ENCODE results near the gene TFF2. TPM values are rescaled to one million over a fixed set of nuclear protein-coding genes. Genes with fewer than 3 reads are reported as not detected.

TFF2 gene
- total RNA-seq, 2 experiments from 2014 or later: not detected

DNA sequence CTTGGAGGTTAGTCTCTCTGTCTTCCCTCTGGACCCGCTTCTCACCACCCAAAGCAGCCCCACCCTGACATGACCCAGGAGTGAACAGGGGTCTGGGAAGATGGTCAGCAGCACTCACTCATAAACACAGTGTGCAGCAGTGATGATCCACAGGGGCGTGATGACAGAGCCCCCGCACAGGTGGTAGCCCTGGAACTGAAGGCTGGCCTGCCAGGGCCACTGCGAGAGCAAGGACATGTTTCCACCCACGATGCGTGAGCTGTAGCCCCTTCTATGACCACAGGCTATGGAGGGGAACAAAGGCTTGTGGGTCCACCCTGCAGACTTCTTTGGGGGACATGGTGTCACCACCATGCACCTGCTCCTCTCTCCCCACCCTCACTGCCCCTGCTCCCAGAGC lies 32.1 kb upstream of the TFF2 start:
- Mint-ChIP-seq H3K27me3 (ENCODE audit: low read depth) (no peaks in the 10 kb centered on the region), H3K9me3 (ENCODE audit: insufficient read depth) (peaks cover 8% of the 10 kb centered on the region), H3K4me1 (ENCODE audit: low read depth) (peaks cover 38% of the 10 kb centered on the region), H3K36me3 (ENCODE audit: low read depth) (peaks cover 39% of the 10 kb centered on the region), H3K27ac (peak overlapping the region; percentile 43), H3K4me3 (no peak overlapping the region)
- ChIA-PET POLR2A (interaction anchor here (1.1 to 2.1 kb wide), 2 partner anchors 22 to 30 kb away, joined by 3 to 4 read pairs; no protein-coding TSS in a partner anchor), CTCF (interaction anchor here (1.5 to 3.2 kb wide), 4 partner anchors 10 to 55 kb away, joined by 4 to 16 read pairs (median 7); no protein-coding TSS in a partner anchor)
- no peak for ATAC-seq
- DNase-seq: no peak

DNA sequence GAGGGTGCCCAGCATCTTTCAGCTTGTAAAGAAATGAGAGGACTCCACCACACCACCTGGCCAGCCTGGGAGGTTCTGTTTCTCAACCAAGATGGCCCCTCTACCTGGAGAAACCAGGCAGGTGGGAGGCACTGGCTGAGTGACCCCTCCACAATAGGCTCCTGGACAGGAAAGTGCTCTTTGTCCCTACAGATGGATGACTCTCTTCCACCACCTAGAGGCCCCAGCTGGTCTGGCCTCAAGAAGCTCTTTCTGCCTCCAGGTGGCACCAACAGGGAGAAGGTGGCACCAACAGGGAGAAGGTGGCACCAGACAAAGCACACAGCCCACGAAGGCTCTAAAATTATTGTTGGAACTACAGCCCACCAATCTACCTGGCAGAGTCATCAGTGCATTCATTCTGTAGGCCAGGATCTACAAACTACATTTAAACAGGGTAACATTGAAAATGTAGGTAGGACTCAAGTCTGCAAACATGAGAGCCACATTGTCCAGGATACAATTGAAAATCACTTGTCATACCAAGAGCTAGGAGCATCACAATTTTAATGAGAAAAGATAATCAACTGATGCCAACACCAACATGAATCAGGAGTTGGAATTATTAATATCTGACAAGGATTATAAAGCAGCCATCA lies 30.7 kb upstream of the TFF2 start:
- peak; percentile 58 for ATAC-seq
- Mint-ChIP-seq H3K4me3 (no peak overlapping the region), H3K4me1 (ENCODE audit: low read depth) (peaks cover 25% of the 10 kb centered on the region), H3K9me3 (ENCODE audit: insufficient read depth) (peaks cover 8% of the 10 kb centered on the region), H3K27ac (no peak overlapping the region), H3K27me3 (ENCODE audit: low read depth) (no peaks in the 10 kb centered on the region), H3K36me3 (ENCODE audit: low read depth) (peaks cover 28% of the 10 kb centered on the region)
- POLR2A ChIA-PET: interaction anchor here (1.3 kb wide), 1 partner anchor 22 kb away, joined by 10 read pairs; the partner anchor contains the start of gene UBASH3A
- peak; percentile 45 for DNase-seq
- CTCF ChIA-PET: interaction anchor here (0.6 to 3.2 kb wide), 25 partner anchors 11 to 264 kb away, joined by 3 to 35 read pairs (median 4); partner anchors contain the start of genes TFF1 and UBASH3A

DNA sequence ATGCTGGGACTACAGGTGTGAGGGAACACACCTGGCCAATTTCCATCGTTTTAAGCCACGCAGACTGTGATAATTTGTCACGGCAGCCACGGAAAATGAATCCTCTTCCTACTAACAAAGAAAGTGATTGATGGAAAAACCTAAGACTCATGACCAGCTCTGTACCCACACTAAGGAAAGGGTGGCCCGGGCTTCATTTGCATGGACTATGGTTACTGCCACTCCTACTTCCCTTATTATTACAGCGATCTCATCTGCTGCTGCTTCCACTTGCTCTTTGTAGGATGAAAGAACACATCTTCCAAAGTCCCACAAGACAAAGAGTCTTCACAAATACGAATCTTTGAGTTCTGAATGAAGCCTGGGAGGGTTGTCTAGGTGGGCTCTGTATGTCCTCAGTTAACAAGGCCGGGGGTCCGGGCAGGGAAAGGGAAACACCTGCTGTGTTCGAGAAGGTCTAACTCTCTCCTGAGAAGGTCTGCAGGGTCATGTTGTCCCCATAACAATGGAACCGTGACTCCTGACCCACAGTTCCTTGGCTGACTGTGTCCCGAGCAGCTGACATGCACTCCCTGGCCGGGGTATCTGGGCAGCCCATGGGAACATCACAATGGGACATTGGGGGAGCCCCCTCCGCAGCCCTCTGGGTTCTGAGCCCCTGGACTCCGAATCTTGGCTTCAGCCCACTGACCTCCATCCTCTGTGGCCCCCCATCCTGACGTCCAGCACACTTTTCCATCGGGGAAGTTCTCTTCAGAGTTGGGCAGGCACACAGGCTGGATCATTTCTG lies 28.8 kb upstream of the TFF2 start:
- no peak overlapping the region for H3K27ac Mint-ChIP-seq

DNA sequence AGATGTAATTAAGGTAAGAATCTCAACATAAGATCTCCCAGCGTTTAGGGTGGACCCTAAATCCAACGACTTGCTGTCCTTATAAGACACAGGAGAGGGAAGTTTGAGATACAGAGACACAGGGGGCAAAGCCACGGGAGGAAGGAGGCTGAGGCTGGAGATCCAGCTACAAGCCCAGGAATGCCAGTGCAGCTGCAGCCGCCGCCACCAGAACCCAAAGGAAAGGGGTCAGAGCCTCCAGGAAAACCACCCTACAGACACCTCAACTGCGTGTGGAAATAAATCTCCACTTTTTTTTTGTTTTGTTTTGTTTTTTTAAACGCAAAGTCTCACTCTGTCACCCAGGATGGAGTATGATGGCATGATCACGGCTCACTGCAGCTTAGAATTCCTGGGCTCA lies 27.6 kb upstream of the TFF2 start:
- POLR2A ChIA-PET: interaction anchor here (0.9 to 1.1 kb wide), 2 partner anchors 14 to 25 kb away, joined by 3 read pairs; partner anchors contain the start of gene UBASH3A
- CTCF ChIA-PET: interaction anchor here (0.9 kb wide), 1 partner anchor 69 kb away, joined by 3 read pairs; no protein-coding TSS in a partner anchor
- no peak for DNase-seq
- ATAC-seq: no peak
- Mint-ChIP-seq H3K9me3 (ENCODE audit: insufficient read depth) (peaks cover 8% of the 10 kb centered on the region), H3K4me1 (ENCODE audit: low read depth) (peaks cover 20% of the 10 kb centered on the region), H3K4me3 (no peak overlapping the region), H3K27ac (no peak overlapping the region), H3K36me3 (ENCODE audit: low read depth) (peaks cover 15% of the 10 kb centered on the region), H3K27me3 (ENCODE audit: low read depth) (no peaks in the 10 kb centered on the region)

More for the DNA sequence above, 28.8 kb upstream of the TFF2 start:
- H3K36me3 Mint-ChIP-seq (ENCODE audit: low read depth): peaks cover 23% of the 10 kb centered on the region
- H3K4me1 Mint-ChIP-seq (ENCODE audit: low read depth): peaks cover 16% of the 10 kb centered on the region
- peaks cover 8% of the 10 kb centered on the region for H3K9me3 Mint-ChIP-seq (ENCODE audit: insufficient read depth)
- H3K27me3 Mint-ChIP-seq (ENCODE audit: low read depth): no peaks in the 10 kb centered on the region
- POLR2A ChIA-PET: no interaction called here
- DNase-seq: no peak
- no peak for ATAC-seq
- CTCF ChIA-PET: interaction anchor here (1.8 to 3.2 kb wide), 2 partner anchors 13 to 19 kb away, joined by 6 to 16 read pairs; no protein-coding TSS in a partner anchor
- H3K4me3 Mint-ChIP-seq: no peak overlapping the region

- ChIA-PET CTCF (interaction anchor here (0.9 kb wide), 1 partner anchor 68 kb away, joined by 3 read pairs; no protein-coding TSS in a partner anchor), POLR2A (interaction anchor here (0.6 to 1.1 kb wide), 3 partner anchors 15 to 26 kb away, joined by 3 read pairs; partner anchors contain the start of gene UBASH3A)
- no peak for DNase-seq
- H3K27ac Mint-ChIP-seq: no peak overlapping the region
- no peak for ATAC-seq
- no peak overlapping the region for H3K4me3 Mint-ChIP-seq
- H3K36me3 Mint-ChIP-seq (ENCODE audit: low read depth): peaks cover 15% of the 10 kb centered on the region
- H3K27me3 Mint-ChIP-seq (ENCODE audit: low read depth): no peaks in the 10 kb centered on the region
- H3K9me3 Mint-ChIP-seq (ENCODE audit: insufficient read depth): peaks cover 8% of the 10 kb centered on the region
- H3K4me1 Mint-ChIP-seq (ENCODE audit: low read depth): peaks cover 24% of the 10 kb centered on the region
These were observed 27.2 kb upstream of the TFF2 start for GRCh38 chr21:42377951-42378340.

DNA sequence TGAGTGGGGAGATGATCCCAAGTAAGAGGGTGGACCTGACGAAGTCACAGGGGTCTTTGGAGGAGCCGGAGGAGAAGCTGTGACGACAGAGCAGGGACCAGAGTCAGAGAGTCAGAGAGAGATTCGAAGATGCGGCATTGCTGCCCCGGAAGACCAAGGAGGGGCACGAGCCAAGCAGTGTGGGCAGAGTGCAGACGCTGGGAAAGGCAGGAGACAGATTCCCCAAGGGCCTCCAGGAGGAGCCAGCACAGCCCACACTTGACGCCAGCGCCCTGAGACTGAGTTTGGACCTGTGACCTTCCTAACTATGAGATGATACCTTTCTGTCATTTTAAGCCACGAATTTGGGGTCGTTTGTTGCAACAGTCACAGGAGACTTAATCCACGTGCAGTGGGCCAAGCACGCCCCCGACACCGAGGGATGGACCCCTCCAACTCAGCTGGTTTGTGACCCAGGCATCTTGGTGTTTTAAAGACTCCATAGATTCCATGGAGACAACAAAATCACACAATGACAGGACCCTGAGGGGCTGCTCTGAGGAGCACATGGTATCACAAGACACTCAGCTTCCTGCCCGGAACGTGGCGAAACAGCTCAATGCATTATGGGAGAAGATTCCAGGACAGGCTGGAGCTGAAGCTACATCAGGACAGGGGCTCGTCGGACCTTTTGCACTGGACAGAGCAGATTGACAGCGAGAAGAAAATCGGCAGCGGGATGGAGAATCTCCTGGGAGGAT lies 26.6 kb upstream of the TFF2 start:
- Mint-ChIP-seq H3K27ac (no peak overlapping the region), H3K27me3 (ENCODE audit: low read depth) (no peaks in the 10 kb centered on the region), H3K4me1 (ENCODE audit: low read depth) (peaks cover 25% of the 10 kb centered on the region), H3K36me3 (ENCODE audit: low read depth) (peaks cover 10% of the 10 kb centered on the region), H3K9me3 (ENCODE audit: insufficient read depth) (peaks cover 8% of the 10 kb centered on the region), H3K4me3 (no peak overlapping the region)
- ChIA-PET POLR2A (interaction anchor here (0.6 to 0.9 kb wide), 2 partner anchors 15 to 27 kb away, joined by 3 read pairs; no protein-coding TSS in a partner anchor), CTCF (interaction anchor here (0.9 kb wide), 1 partner anchor 68 kb away, joined by 3 read pairs; no protein-coding TSS in a partner anchor)
- DNase-seq: no peak
- no peak for ATAC-seq

DNA sequence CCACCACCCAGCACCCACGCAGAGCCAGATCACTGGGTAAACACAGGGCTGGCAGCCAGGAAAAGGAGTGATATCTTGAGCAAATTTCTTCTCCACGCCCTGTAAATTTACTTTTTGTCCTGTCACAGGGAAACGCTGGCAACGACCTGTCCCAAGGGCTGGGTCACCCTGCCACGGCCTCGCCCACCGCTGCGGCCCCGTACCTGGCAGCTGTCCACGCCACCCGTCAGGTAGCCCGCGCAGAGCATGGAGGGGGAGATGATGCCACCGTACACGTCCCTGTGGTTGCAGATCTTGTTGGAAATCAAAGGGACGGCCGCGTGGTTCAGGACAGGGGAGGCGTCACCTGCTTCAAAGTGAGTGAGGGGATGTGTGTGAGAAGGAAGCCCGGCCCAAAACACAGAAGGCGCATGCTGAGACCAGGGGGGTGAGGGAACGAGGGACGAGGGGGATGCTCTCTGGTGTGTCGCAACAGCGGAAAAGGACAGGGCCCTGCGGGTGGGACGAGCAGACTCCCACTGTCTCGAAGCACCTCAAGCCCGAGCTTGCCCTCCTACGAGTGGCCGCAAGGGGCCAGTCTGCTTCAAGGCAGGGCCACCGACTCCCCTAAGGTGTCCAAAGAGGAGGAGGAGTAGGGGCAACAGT lies 25.7 kb upstream of the TFF2 start:
- H3K4me1 Mint-ChIP-seq (ENCODE audit: low read depth): peaks cover 23% of the 10 kb centered on the region
- no peak for ATAC-seq
- ChIA-PET CTCF (no interaction called here), POLR2A (no interaction called here)
- peaks cover 1% of the 10 kb centered on the region for H3K36me3 Mint-ChIP-seq (ENCODE audit: low read depth)
- H3K4me3 Mint-ChIP-seq: no peak overlapping the region
- DNase-seq: no peak
- H3K27ac Mint-ChIP-seq: no peak overlapping the region
- H3K9me3 Mint-ChIP-seq (ENCODE audit: insufficient read depth): peaks cover under 1% of the 10 kb centered on the region
- H3K27me3 Mint-ChIP-seq (ENCODE audit: low read depth): no peaks in the 10 kb centered on the region

GRCh38 chr21:42375966-42376337 lies 25.2 kb upstream of the TFF2 start:
- no peaks in the 10 kb centered on the region for H3K27me3 Mint-ChIP-seq (ENCODE audit: low read depth)
- H3K27ac Mint-ChIP-seq: no peak overlapping the region
- DNase-seq: no peak
- H3K9me3 Mint-ChIP-seq (ENCODE audit: insufficient read depth): no peaks in the 10 kb centered on the region
- ChIA-PET POLR2A (no interaction called here), CTCF (interaction anchor here (2.0 kb wide), 1 partner anchor 17 kb away, joined by 5 read pairs; no protein-coding TSS in a partner anchor)
- no peak for ATAC-seq
- H3K4me3 Mint-ChIP-seq: no peak overlapping the region
- H3K36me3 Mint-ChIP-seq (ENCODE audit: low read depth): no peaks in the 10 kb centered on the region
- peaks cover 22% of the 10 kb centered on the region for H3K4me1 Mint-ChIP-seq (ENCODE audit: low read depth)

DNA sequence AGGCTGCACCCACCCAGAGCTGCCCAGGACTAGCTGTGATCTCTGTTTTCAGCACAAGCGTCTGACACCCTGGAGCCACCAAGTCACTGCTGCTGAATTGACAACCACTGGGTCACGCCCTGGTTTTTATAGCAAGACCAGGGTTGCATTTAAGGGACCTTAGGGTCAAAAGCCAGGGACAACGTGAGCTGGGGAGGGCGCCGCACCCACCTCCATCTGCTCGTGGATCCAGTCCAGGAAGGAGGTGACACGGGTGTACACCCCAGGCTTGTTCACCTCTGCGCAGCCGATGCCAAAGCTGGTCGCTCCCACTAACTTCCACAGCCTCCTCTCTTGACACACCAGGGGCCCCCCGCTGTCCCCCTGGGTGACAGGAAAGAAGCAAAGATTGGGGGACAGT lies 24.7 kb upstream of the TFF2 start:
- POLR2A ChIA-PET: interaction anchor here (1.2 kb wide), 1 partner anchor 46 kb away, joined by 3 read pairs; no protein-coding TSS in a partner anchor
- Mint-ChIP-seq H3K9me3 (ENCODE audit: insufficient read depth) (no peaks in the 10 kb centered on the region), H3K4me3 (no peak overlapping the region), H3K27me3 (ENCODE audit: low read depth) (no peaks in the 10 kb centered on the region), H3K36me3 (ENCODE audit: low read depth) (no peaks in the 10 kb centered on the region), H3K4me1 (ENCODE audit: low read depth) (peaks cover 22% of the 10 kb centered on the region), H3K27ac (no peak overlapping the region)
- ATAC-seq: no peak
- CTCF ChIA-PET: interaction anchor here (2.0 kb wide), 1 partner anchor 17 kb away, joined by 5 read pairs; no protein-coding TSS in a partner anchor
- no peak for DNase-seq

- CTCF ChIA-PET: interaction anchor here (1.6 to 2.0 kb wide), 3 partner anchors 14 to 30 kb away, joined by 3 to 5 read pairs (median 5); no protein-coding TSS in a partner anchor
These were observed 24.2 kb upstream of the TFF2 start for GRCh38 chr21:42374864-42375499.

More at GRCh38 chr21:42374864-42375499, 24.2 kb upstream of the TFF2 start:
- H3K27me3 Mint-ChIP-seq (ENCODE audit: low read depth): no peaks in the 10 kb centered on the region
- H3K4me1 Mint-ChIP-seq (ENCODE audit: low read depth): peaks cover 27% of the 10 kb centered on the region
- POLR2A ChIA-PET: interaction anchor here (0.9 to 2.7 kb wide), 4 partner anchors 14 to 46 kb away, joined by 3 to 20 read pairs (median 4); partner anchors contain the start of gene UBASH3A
- no peak for DNase-seq
- no peaks in the 10 kb centered on the region for H3K36me3 Mint-ChIP-seq (ENCODE audit: low read depth)
- no peak overlapping the region for H3K4me3 Mint-ChIP-seq
- H3K27ac Mint-ChIP-seq: no peak overlapping the region
- ATAC-seq: no peak
- H3K9me3 Mint-ChIP-seq (ENCODE audit: insufficient read depth): no peaks in the 10 kb centered on the region

All from activated CD8-positive, alpha-beta T cell treated with anti-CD3 and anti-CD28 coated beads, Interleukin-2, amount 10 ng/mL, durations not matched to agents 7 days and 5 days (primary cell).